CD4-positive, alpha-beta T cell (primary cell): ENCODE results near the gene PIWIL4. TPM values are rescaled to one million over a fixed set of nuclear protein-coding genes. Genes with fewer than 3 reads are reported as not detected.

Experiments used
- ATAC-seq: fragments of 200-7000 bp; cut with Tn5 transposase; one replicate; pipeline ENCODE4 v1.10.0; 2022; ENCODE audit warnings: mild to moderate bottlenecking; ENCODE audit not compliant: poor library complexity
- CTCF ChIA-PET: fragments of 350-600 bp; sonication (Branson Sonifier 250); formaldehyde crosslinking; loops from one replicate; lab custom pipeline; 2021; ENCODE audit warnings: antibody characterized with exemption, inconsistent platforms; lab: Charles Lee
- POLR2A ChIA-PET: fragments of 350-600 bp; sonication (Branson Sonifier 250); formaldehyde crosslinking; loops from one replicate; lab custom pipeline; 2021; ENCODE audit warnings: antibody characterized with exemption, inconsistent platforms; lab: Charles Lee
- DNase-seq, 14 experiments: peaks; one replicate each; pipeline ENCODE4 v3.0.0-alpha.2; 2013 to 2020; ENCODE audit warnings: mixed read lengths in 2 of 14
- H3K27ac ChIP-seq, 2 donors: one replicate each; pipeline versions ENCODE4 v1.5.1 to v1.7.0; 2013; ENCODE audit warnings: low read length in 2 of 2, low read depth in 1 of 2, mild to moderate bottlenecking in 1 of 2
- H3K27me3 ChIP-seq, 2 experiments: 1 replicate in 1 of 2; 2 replicates in 1 of 2; pipeline versions ENCODE4 v1.6.1 to v1.7.0; 2013; ENCODE audit warnings: low read length in 2 of 2, control low read depth in 1 of 2, mild to moderate bottlenecking in 1 of 2, moderate library complexity in 1 of 2; ENCODE audit not compliant: insufficient read depth in 2 of 2, control insufficient read depth in 1 of 2
- H3K36me3 ChIP-seq: one replicate; pipeline ENCODE4 v1.6.1; 2013; ENCODE audit warnings: low read length, control low read depth; ENCODE audit not compliant: insufficient read depth
- H3K4me1 ChIP-seq: one replicate; pipeline ENCODE4 v1.6.1; 2013; ENCODE audit warnings: low read length, control low read depth; ENCODE audit not compliant: insufficient read depth
- H3K4me3 ChIP-seq: one replicate; pipeline ENCODE4 v1.5.1; 2013; ENCODE audit warnings: mild to moderate bottlenecking, low read length, moderate library complexity
- H3K9me3 ChIP-seq, 2 experiments: 1 replicate in 1 of 2; 2 replicates in 1 of 2; pipeline versions ENCODE4 v1.6.1 to v1.7.0; 2013; ENCODE audit warnings: low read length in 2 of 2, mild to moderate bottlenecking in 2 of 2, control low read depth in 1 of 2, moderate library complexity in 1 of 2; ENCODE audit not compliant: control insufficient read depth in 1 of 2, insufficient read depth in 1 of 2
- H3K27ac Mint-ChIP-seq: one replicate; pipeline ENCODE4 v1.8.0; 2020; ENCODE audit warnings: mixed read lengths
- H3K27me3 Mint-ChIP-seq: one replicate; pipeline ENCODE4 v1.8.0; 2021; ENCODE audit warnings: mixed read lengths
- H3K36me3 Mint-ChIP-seq: one replicate; pipeline ENCODE4 v1.8.0; 2021; ENCODE audit warnings: low read depth, mixed read lengths
- H3K4me1 Mint-ChIP-seq: one replicate; pipeline ENCODE4 v1.8.0; 2021; ENCODE audit warnings: low read depth, mixed read lengths
- H3K4me3 Mint-ChIP-seq: one replicate; pipeline ENCODE4 v1.8.0; 2020; ENCODE audit warnings: mild to moderate bottlenecking, mixed read lengths
- H3K9me3 Mint-ChIP-seq: one replicate; pipeline ENCODE4 v1.8.0; 2020; ENCODE audit warnings: mixed read lengths
- intact Hi-C, 2 experiments: fragments of 100-400 bp; cut with DNase I in 1 of 2; cut with micrococcal nuclease in 1 of 2; formaldehyde crosslinking; loops; one replicate each; pipeline versions ENCODE4 v1.15.1 to v1.9.0; 2023 to 2025; cut with DNase I, micrococcal nuclease
- polyA plus RNA-seq, 2 donors: library from polyadenylated mRNA; unstranded; fragments of 120-200 nt; gene quantifications; one replicate each; pipeline ENCODE4 v1.2.1, GENCODE V29; 2013
- total RNA-seq, 174 experiments: library from RNA in 2 of 174; stranded (reverse) in 2 of 174; gene quantifications; one replicate each; pipeline ENCODE4 v1.2.3 and lab custom pipeline; 2021 to 2026
- TF ChIP-seq, protein P1 (sequence below): fragments of 200-600 bp; IDR thresholded peaks from one replicate; pipeline ENCODE4 v1.8.0; 2022; ENCODE audit warnings: antibody characterized with exemption, mild to moderate bottlenecking

The PIWIL4 gene
- total RNA-seq = 1 to 10 TPM; 1.3 to 1.4 TPM
- 2.2 TPM for polyA plus RNA-seq (2013, experiment 1 of 2)
- 2.4 TPM for polyA plus RNA-seq (2013, experiment 2 of 2)
- total RNA-seq (lab: John Stamatoyannopoulos, UW) = 0.31 to 6.0 (median 2.4) reads per million in 172 experiments

DNA sequence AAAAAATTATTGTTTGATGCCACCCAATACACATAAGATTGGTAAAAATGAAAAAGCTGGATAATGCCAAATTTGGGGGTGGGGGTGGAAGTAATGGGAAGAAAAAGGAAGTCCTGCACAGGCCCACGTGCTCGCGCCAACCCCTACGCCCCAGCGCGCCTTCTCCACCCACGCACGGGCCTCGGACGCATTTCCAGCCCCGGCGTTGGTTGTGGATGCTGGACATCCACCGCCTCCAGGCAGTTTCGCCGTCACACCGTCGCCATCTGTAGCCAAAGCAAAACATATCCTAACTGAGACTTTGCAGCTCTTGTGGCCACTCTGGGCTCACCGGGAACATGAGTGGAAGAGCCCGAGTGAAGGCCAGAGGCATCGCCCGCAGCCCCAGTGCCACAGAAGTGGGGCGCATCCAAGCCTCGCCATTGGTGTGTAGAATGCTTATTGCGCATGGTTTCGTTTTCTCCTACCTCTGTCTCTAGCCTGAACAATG, at the start of gene PIWIL4:
Gene PIWIL4, plus strand, starts transcription at position 188 of the 490 bp plus-strand sequence. Its CDS starts 151 bp downstream, at position 339.
- no peak within 1 kb of the TSS for H3K4me3 Mint-ChIP-seq

DNA sequence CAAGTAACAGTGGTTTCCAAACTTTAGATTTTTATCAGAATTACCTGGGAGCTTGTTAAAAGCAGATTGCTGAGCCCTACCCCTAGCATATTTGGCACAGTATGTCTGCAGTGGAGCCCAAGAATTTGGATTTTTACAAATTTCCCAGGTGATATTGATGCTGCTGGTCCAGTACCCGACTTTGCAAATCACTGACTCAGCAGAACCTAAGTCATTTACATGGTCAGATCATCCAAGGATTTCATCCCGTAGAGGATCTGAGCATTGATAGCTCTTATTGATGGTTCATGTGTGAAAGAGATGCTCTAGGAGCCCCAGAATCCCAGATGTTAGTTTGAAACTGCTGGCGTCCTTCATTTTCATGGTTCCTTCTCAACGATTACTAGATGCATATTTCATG, 48.9 kb upstream of the PIWIL4 start:
- POLR2A ChIA-PET = no interaction called here
- H3K27me3 Mint-ChIP-seq = peaks cover 23% of the 10 kb centered on the region
- no peak overlapping the region for H3K4me3 Mint-ChIP-seq
- TF ChIP-seq, protein P1, sequence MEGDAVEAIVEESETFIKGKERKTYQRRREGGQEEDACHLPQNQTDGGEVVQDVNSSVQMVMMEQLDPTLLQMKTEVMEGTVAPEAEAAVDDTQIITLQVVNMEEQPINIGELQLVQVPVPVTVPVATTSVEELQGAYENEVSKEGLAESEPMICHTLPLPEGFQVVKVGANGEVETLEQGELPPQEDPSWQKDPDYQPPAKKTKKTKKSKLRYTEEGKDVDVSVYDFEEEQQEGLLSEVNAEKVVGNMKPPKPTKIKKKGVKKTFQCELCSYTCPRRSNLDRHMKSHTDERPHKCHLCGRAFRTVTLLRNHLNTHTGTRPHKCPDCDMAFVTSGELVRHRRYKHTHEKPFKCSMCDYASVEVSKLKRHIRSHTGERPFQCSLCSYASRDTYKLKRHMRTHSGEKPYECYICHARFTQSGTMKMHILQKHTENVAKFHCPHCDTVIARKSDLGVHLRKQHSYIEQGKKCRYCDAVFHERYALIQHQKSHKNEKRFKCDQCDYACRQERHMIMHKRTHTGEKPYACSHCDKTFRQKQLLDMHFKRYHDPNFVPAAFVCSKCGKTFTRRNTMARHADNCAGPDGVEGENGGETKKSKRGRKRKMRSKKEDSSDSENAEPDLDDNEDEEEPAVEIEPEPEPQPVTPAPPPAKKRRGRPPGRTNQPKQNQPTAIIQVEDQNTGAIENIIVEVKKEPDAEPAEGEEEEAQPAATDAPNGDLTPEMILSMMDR = no peak
- no peaks in the 10 kb centered on the region for H3K36me3 ChIP-seq
- no peak overlapping the region for H3K27ac Mint-ChIP-seq
- no peaks in the 10 kb centered on the region for H3K9me3 ChIP-seq
- no peak overlapping the region for H3K27ac ChIP-seq
- intact Hi-C loops = loop anchor here (2.0 to 10.0 kb wide), 5 partner anchors 379 to 1909 kb away; partner anchors contain the start of gene CEP57 (in 1 of the 2)
- H3K9me3 Mint-ChIP-seq = no peaks in the 10 kb centered on the region
- H3K4me1 Mint-ChIP-seq = peaks cover 2% of the 10 kb centered on the region
- DNase-seq (no peak), ATAC-seq (no peak)
- no peaks in the 10 kb centered on the region for H3K4me1 ChIP-seq
- CTCF ChIA-PET = interaction anchor here (0.9 to 1.4 kb wide), 2 partner anchors 7 to 37 kb away, joined by 3 to 4 read pairs; no protein-coding TSS in a partner anchor
- H3K36me3 Mint-ChIP-seq = no peaks in the 10 kb centered on the region
- peaks cover 4 to 8% of the 10 kb centered on the region in 2 experiments for H3K27me3 ChIP-seq
- no peak overlapping the region for H3K4me3 ChIP-seq

More for the DNA sequence above, at the start of gene PIWIL4:
- intact Hi-C loops = no loop called here
- Histone ChIP-seq H3K9me3 (peaks cover 0 to 4% of the 10 kb centered on the region in 2 experiments), H3K36me3 (no peaks in the 10 kb centered on the region), H3K4me3 (no peak within 1 kb of the TSS), H3K27ac (no peak within 1 kb of the TSS), H3K27me3 (no peaks in the 10 kb centered on the region), H3K4me1 (no peaks in the 10 kb centered on the region)
- Mint-ChIP-seq H3K9me3 (no peaks in the 10 kb centered on the region), H3K4me1 (no peaks in the 10 kb centered on the region), H3K27me3 (no peaks in the 10 kb centered on the region), H3K27ac (no peak within 1 kb of the TSS), H3K36me3 (no peaks in the 10 kb centered on the region)
- ChIA-PET POLR2A (no interaction called here), CTCF (no interaction called here)
- DNase-seq (no peak), ATAC-seq (no peak)
- TF ChIP-seq, protein P1 = no peak

DNA sequence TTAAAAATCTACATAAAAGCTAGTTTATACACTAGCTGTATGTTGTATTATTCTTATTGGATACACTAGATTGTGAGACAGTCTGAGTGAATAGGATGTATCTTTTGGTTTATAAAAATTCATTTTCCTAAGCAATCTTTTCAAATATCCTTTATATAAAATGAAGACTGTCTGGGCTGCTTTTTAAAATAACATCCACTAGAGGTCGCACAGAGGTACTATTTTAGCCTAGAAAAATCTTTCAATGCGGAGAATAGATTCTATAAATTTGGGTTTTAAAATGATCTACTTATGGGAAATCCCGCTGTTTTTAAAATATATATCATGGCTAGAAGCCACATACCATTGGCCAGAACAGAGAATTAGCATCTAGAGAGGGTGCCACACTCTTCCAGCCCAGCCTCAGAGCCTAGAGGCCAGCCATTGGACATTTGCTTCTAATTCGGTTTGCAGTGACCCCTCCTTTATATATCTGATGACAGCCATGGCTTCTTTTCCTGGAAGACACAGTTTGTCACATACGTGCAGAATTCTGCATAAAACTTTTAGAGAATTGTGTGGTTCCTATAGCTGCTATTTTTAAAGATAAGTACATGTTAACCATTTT, 47.6 kb upstream of the PIWIL4 start:
- H3K4me3 ChIP-seq = no peak overlapping the region
- no peaks in the 10 kb centered on the region for H3K9me3 Mint-ChIP-seq
- ATAC-seq = peak; percentile 44
- H3K27me3 Mint-ChIP-seq = peaks cover 31% of the 10 kb centered on the region
- H3K9me3 ChIP-seq = no peaks in the 10 kb centered on the region
- H3K36me3 Mint-ChIP-seq = no peaks in the 10 kb centered on the region
- H3K4me3 Mint-ChIP-seq = no peak overlapping the region
- ChIA-PET CTCF (interaction anchor here (1.2 to 1.4 kb wide), 3 partner anchors 9 to 83 kb away, joined by 3 to 4 read pairs (median 4); no protein-coding TSS in a partner anchor), POLR2A (no interaction called here)
- H3K4me1 Mint-ChIP-seq = no peaks in the 10 kb centered on the region
- H3K27ac Mint-ChIP-seq = no peak overlapping the region
- no peaks in the 10 kb centered on the region for H3K36me3 ChIP-seq
- peak in 4 of 14 experiments; percentile 24 to 61 (median 50) for DNase-seq
- H3K4me1 ChIP-seq = no peaks in the 10 kb centered on the region
- peaks cover 3 to 8% of the 10 kb centered on the region in 2 experiments for H3K27me3 ChIP-seq
- intact Hi-C loops = loop anchor here (1.0 to 10.0 kb wide), 7 partner anchors 84 to 1908 kb away; partner anchors contain the start of gene CEP57 (in 1 of the 2)
- TF ChIP-seq, protein P1 = peak; percentile 86
- H3K27ac ChIP-seq = no peak overlapping the region
